Upper lobe of left lung (tissue), 6 donors: ENCODE results near the gene IQCH. TPM values are rescaled to one million over a fixed set of nuclear protein-coding genes. Genes with fewer than 3 reads are reported as not detected.

ENCODE experiments used
- ATAC-seq, 2 donors: fragments of 200-7000 bp; cut with Tn5 transposase; one replicate each; pipeline ENCODE4 v1.9.1; 2022; ENCODE audit warnings: mild to moderate bottlenecking in 2 of 2, moderate library complexity in 2 of 2; ENCODE audit not compliant: low FRiP score in 2 of 2
- DNase-seq, 2 donors: peaks; one replicate each; pipeline ENCODE4 v3.0.0-alpha.2; 2019 to 2020
- H3K27ac ChIP-seq, 4 donors: fragments of 200-600 bp; sonication (generic); one replicate each; pipeline ENCODE4 v1.5.1; 2016 to 2019
- H3K27me3 ChIP-seq, 4 donors: fragments of 200-600 bp; sonication (generic); one replicate each; pipeline ENCODE4 v1.5.1; 2017 to 2019
- H3K36me3 ChIP-seq, 4 donors: fragments of 200-600 bp; sonication (generic); one replicate each; pipeline ENCODE4 v1.5.1; 2016 to 2019
- H3K4me1 ChIP-seq, 4 donors: fragments of 200-600 bp; sonication (generic); one replicate each; pipeline ENCODE4 v1.5.1; 2018 to 2019
- H3K4me3 ChIP-seq, 4 donors: fragments of 200-600 bp; sonication (generic); one replicate each; pipeline ENCODE4 v1.5.1; 2017 to 2019; ENCODE audit warnings: mild to moderate bottlenecking in 2 of 4, moderate library complexity in 1 of 4
- H3K9me3 ChIP-seq, 4 donors: fragments of 200-600 bp; sonication (generic); one replicate each; pipeline ENCODE4 v1.5.1; 2018 to 2019
- CTCF ChIP-seq, 6 experiments: fragments of 450-650 bp in 4 of 6; fragments of 200-600 bp in 2 of 6; sonication (generic) in 2 of 6; IDR thresholded peaks; one replicate each; pipeline ENCODE4 v1.5.1; 2016 to 2019; ENCODE audit warnings: antibody characterized with exemption in 6 of 6
- EP300 ChIP-seq, 4 donors: sonication (generic); formaldehyde crosslinking; IDR thresholded peaks; one replicate each; pipeline ENCODE4 v1.5.1; 2017; ENCODE audit warnings: antibody characterized with exemption in 4 of 4, control low read depth in 2 of 4
- POLR2A ChIP-seq, 4 donors: fragments of 450-650 bp; IDR thresholded peaks; one replicate each; pipeline ENCODE4 v1.5.1; 2016 to 2017; ENCODE audit warnings: antibody characterized with exemption in 4 of 4, mild to moderate bottlenecking in 2 of 4
- POLR2AphosphoS5 ChIP-seq, 2 donors: sonication (generic); formaldehyde crosslinking; IDR thresholded peaks; one replicate each; pipeline ENCODE4 v1.5.1; 2017; ENCODE audit warnings: antibody characterized with exemption in 2 of 2
- WGBS, 2 donors: methylation state at CpG; one replicate each; pipeline ENCODE4 v1.1.5; 2017 to 2018; 5-methylcytosine and 5-hydroxymethylcytosine counted together
- total RNA-seq, 6 donors: library from RNA; depleted of rRNA in 4 of 6; stranded (reverse); fragments of >200 nt in 4 of 6; gene quantifications; one replicate each; pipeline versions ENCODE4 v1.1.0 to v1.2.1, GENCODE V29; 2016 to 2021
- donor health status: DM: no; HTN: no; CAD: no; lungs with moderate emphysema.
- donor health status: DM: no; HTN: yes; CAD: no; lungs with severe emphysema.

Gene IQCH
- total RNA-seq, 6 donors from 2014 or later: 1.0 to 18.0 (median 2.7) TPM

- Histone ChIP-seq H3K4me3 (no peak overlapping the region), H3K36me3 (peaks cover 0 to 28% (median 8%) of the 10 kb centered on the region in 4 donors), H3K4me1 (peaks cover 0 to 14% (median 12%) of the 10 kb centered on the region in 4 donors), H3K9me3 (no peaks in the 10 kb centered on the region), H3K27me3 (no peaks in the 10 kb centered on the region), H3K27ac (no peak overlapping the region)
- TF ChIP-seq POLR2A (IDR thresholded peaks at IDR 0.05) (no peak), EP300 (IDR thresholded peaks at IDR 0.05) (no peak), CTCF (IDR thresholded peaks at IDR 0.05) (no peak), POLR2AphosphoS5 (IDR thresholded peaks at IDR 0.05) (no peak)
- ATAC-seq (no peak), DNase-seq (no peak)
- WGBS, 2 donors: 89% methylated on average over 4 of the region's 4 CpGs
These were observed 255.3 kb downstream of the IQCH start for GRCh38 chr15:67509918-67510317.

- Histone ChIP-seq H3K4me1 (peaks cover 0 to 14% (median 12%) of the 10 kb centered on the region in 4 donors), H3K27ac (no peak overlapping the region), H3K36me3 (peaks cover 0 to 30% (median 9%) of the 10 kb centered on the region in 4 donors), H3K9me3 (no peaks in the 10 kb centered on the region), H3K27me3 (no peaks in the 10 kb centered on the region), H3K4me3 (no peak overlapping the region)
- DNase-seq (no peak), ATAC-seq (no peak)
- no peak for TF ChIP-seq POLR2AphosphoS5 (IDR thresholded peaks at IDR 0.05)
- no peak for TF ChIP-seq CTCF (IDR thresholded peaks at IDR 0.05)
- TF ChIP-seq POLR2A (IDR thresholded peaks at IDR 0.05): no peak
- no peak for TF ChIP-seq EP300 (IDR thresholded peaks at IDR 0.05)
- WGBS, 2 donors: 88 to 94% methylated on average over 7 of the region's 7 CpGs
These were observed 256.1 kb downstream of the IQCH start for GRCh38 chr15:67510597-67511190.

GRCh38 chr15:67511606-67512005 is 257.0 kb downstream of the IQCH start:
- WGBS, 2 donors: 91 to 93% methylated on average over 3 of the region's 3 CpGs
- H3K27me3 ChIP-seq: no peaks in the 10 kb centered on the region
- ATAC-seq (no peak), DNase-seq (no peak)
- peaks cover 0 to 11% (median 7%) of the 10 kb centered on the region in 4 donors for H3K4me1 ChIP-seq
- no peaks in the 10 kb centered on the region for H3K9me3 ChIP-seq
- no peak for TF ChIP-seq POLR2AphosphoS5 (IDR thresholded peaks at IDR 0.05)
- no peak for TF ChIP-seq EP300 (IDR thresholded peaks at IDR 0.05)
- no peak for TF ChIP-seq POLR2A (IDR thresholded peaks at IDR 0.05)
- no peak for TF ChIP-seq CTCF (IDR thresholded peaks at IDR 0.05)
- no peak overlapping the region for H3K4me3 ChIP-seq
- peaks cover 0 to 30% (median 9%) of the 10 kb centered on the region in 4 donors for H3K36me3 ChIP-seq
- H3K27ac ChIP-seq: no peak overlapping the region

GRCh38 chr15:67512140-67512539 is 257.6 kb downstream of the IQCH start:
- H3K9me3 ChIP-seq: no peaks in the 10 kb centered on the region
- ATAC-seq: no peak
- TF ChIP-seq POLR2AphosphoS5 (IDR thresholded peaks at IDR 0.05) (no peak), EP300 (IDR thresholded peaks at IDR 0.05) (no peak), CTCF (IDR thresholded peaks at IDR 0.05) (no peak), POLR2A (IDR thresholded peaks at IDR 0.05) (no peak)
- WGBS, 2 donors: 48 to 52% methylated on average over 3 of the region's 3 CpGs
- DNase-seq: no peak
- no peak overlapping the region for H3K27ac ChIP-seq
- peaks cover 0 to 30% (median 9%) of the 10 kb centered on the region in 4 donors for H3K36me3 ChIP-seq
- no peaks in the 10 kb centered on the region for H3K27me3 ChIP-seq
- H3K4me3 ChIP-seq: no peak overlapping the region
- peaks cover 0 to 6% (median 3%) of the 10 kb centered on the region in 4 donors for H3K4me1 ChIP-seq
